GM23338 (cell line): ENCODE data around the gene CCDC97. TPM values are rescaled to one million over a fixed set of nuclear protein-coding genes. Genes with fewer than 3 reads are reported as not detected.

Experiments used
- ATAC-seq: fragments of 200-7000 bp; cut with Tn5 transposase; 3 replicates; pipeline ENCODE4 v1.9.1; 2020
- DNase-seq: peaks from one replicate; pipeline ENCODE4 v3.0.0-alpha.2; 2015; ENCODE audit warnings: low spot score
- H2AFZ ChIP-seq: fragments of 200-600 bp; sonication (generic); 2 replicates; pipeline ENCODE4 v1.8.0; 2016; ENCODE audit warnings: antibody characterized with exemption, mild to moderate bottlenecking, moderate library complexity
- H3F3A ChIP-seq: fragments of 200-600 bp; sonication (generic); replicated peaks from 2 replicates; pipeline ENCODE4 v1.8.0; 2017; ENCODE audit warnings: antibody characterized with exemption, mixed run types, low read depth
- H3K27ac ChIP-seq: fragments of 200-600 bp; sonication (generic); 2 replicates; pipeline ENCODE4 v1.6.1; 2016; ENCODE audit warnings: low read depth
- H3K27me3 ChIP-seq: fragments of 200-600 bp; sonication (generic); 2 replicates; pipeline ENCODE4 v1.8.0; 2016; ENCODE audit warnings: mild to moderate bottlenecking, mixed run types, moderate library complexity; ENCODE audit not compliant: insufficient read depth
- H3K36me3 ChIP-seq: fragments of 200-600 bp; sonication (generic); 2 replicates; pipeline ENCODE4 v1.8.0; 2016; ENCODE audit warnings: mild to moderate bottlenecking; ENCODE audit not compliant: insufficient read depth
- H3K4me1 ChIP-seq: fragments of 200-600 bp; sonication (generic); 2 replicates; pipeline ENCODE4 v1.8.0; 2016; ENCODE audit warnings: mild to moderate bottlenecking, moderate library complexity; ENCODE audit not compliant: insufficient read depth
- H3K4me2 ChIP-seq: fragments of 200-600 bp; sonication (generic); 2 replicates; pipeline ENCODE4 v1.7.1; 2017; ENCODE audit warnings: mixed run types
- H3K4me3 ChIP-seq: fragments of 200-600 bp; sonication (generic); 2 replicates; pipeline ENCODE4 v1.6.1; 2016; ENCODE audit warnings: mixed run types
- H3K79me2 ChIP-seq: fragments of 200-600 bp; sonication (generic); replicated peaks from 2 replicates; pipeline ENCODE4 v1.8.0; 2017; ENCODE audit warnings: mild to moderate bottlenecking; ENCODE audit not compliant: insufficient read depth
- H3K9me2 ChIP-seq: fragments of 200-600 bp; sonication (generic); 2 replicates; pipeline ENCODE4 v1.8.0; 2017; ENCODE audit not compliant: insufficient read depth
- H4K20me1 ChIP-seq: fragments of 200-600 bp; sonication (generic); replicated peaks from 2 replicates; pipeline ENCODE4 v1.8.0; 2017; ENCODE audit warnings: mild to moderate bottlenecking; ENCODE audit not compliant: insufficient read depth
- H3K27ac Mint-ChIP-seq: 2 replicates; pipeline ENCODE4 v1.8.0; 2020; ENCODE audit warnings: inconsistent platforms, mild to moderate bottlenecking, moderate library complexity, mixed read lengths
- H3K27me3 Mint-ChIP-seq: 3 replicates; pipeline ENCODE4 v1.8.0; 2022; ENCODE audit warnings: low read depth, mild to moderate bottlenecking, moderate library complexity, mixed read lengths, inconsistent platforms; ENCODE audit not compliant: insufficient read depth, poor library complexity
- H3K36me3 Mint-ChIP-seq: 3 replicates; pipeline ENCODE4 v1.8.0; 2021; ENCODE audit warnings: low read depth, mild to moderate bottlenecking, inconsistent platforms, moderate library complexity, mixed read lengths
- H3K4me1 Mint-ChIP-seq: 3 replicates; pipeline ENCODE4 v1.8.0; 2020; ENCODE audit warnings: mild to moderate bottlenecking, inconsistent platforms, mixed read lengths
- H3K4me3 Mint-ChIP-seq: 3 replicates; pipeline ENCODE4 v1.8.0; 2021; ENCODE audit warnings: moderate library complexity, mild to moderate bottlenecking, inconsistent platforms, mixed read lengths
- H3K9me3 Mint-ChIP-seq: 3 replicates; pipeline ENCODE4 v1.8.0; 2020; ENCODE audit warnings: moderate library complexity, mild to moderate bottlenecking, inconsistent platforms, mixed read lengths
- CREB1 ChIP-seq: fragments of 250-450 bp; sonication (Bioruptor Pico); IDR thresholded peaks from 2 replicates; pipeline ENCODE4 v1.5.0; 2020; ENCODE audit warnings: low read depth, mild to moderate bottlenecking, moderate library complexity
- CTCF ChIP-seq, 2 experiments: fragments of 200-600 bp in 1 of 2; sonication (generic) in 1 of 2; conservative IDR thresholded peaks; 2 replicates each; pipeline versions ENCODE4 v1.5.1 to v1.6.1; 2016 to 2017; ENCODE audit warnings: antibody characterized with exemption in 2 of 2, low read depth in 2 of 2, mild to moderate bottlenecking in 2 of 2, moderate library complexity in 1 of 2
- ETS1 ChIP-seq: IDR thresholded peaks from 2 replicates; pipeline ENCODE4 v1.6.1; 2016; ENCODE audit warnings: antibody characterized with exemption
- EZH2 ChIP-seq: fragments of 200-600 bp; sonication (generic); IDR thresholded peaks from one replicate; pipeline ENCODE4 v1.8.0; 2017; ENCODE audit warnings: antibody characterized with exemption, mild to moderate bottlenecking, low read depth; ENCODE audit not compliant: unreplicated experiment
- EZH2phosphoT487 ChIP-seq: fragments of 200-600 bp; sonication (generic); IDR thresholded peaks from one replicate; pipeline ENCODE4 v1.8.1; 2018; ENCODE audit warnings: antibody characterized with exemption; ENCODE audit not compliant: unreplicated experiment
- JUNB ChIP-seq: IDR thresholded peaks from one replicate; pipeline ENCODE4 v1.6.1; 2016; ENCODE audit warnings: antibody characterized with exemption; ENCODE audit not compliant: unreplicated experiment
- NANOG ChIP-seq: IDR thresholded peaks from 2 replicates; pipeline ENCODE4 v1.6.1; 2016; ENCODE audit warnings: antibody characterized with exemption, borderline replicate concordance
- POLR2AphosphoS5 ChIP-seq: IDR thresholded peaks from 2 replicates; pipeline ENCODE4 v1.6.1; 2016; ENCODE audit warnings: antibody characterized with exemption, low read depth
- REST ChIP-seq: IDR thresholded peaks from one replicate; pipeline ENCODE4 v1.6.1; 2018; ENCODE audit warnings: antibody characterized with exemption; ENCODE audit not compliant: unreplicated experiment
- STAT1 ChIP-seq: IDR thresholded peaks from one replicate; pipeline ENCODE4 v1.6.1; 2016; ENCODE audit warnings: antibody characterized with exemption; ENCODE audit not compliant: unreplicated experiment
- ZNF114 ChIP-seq: fragments of 250-450 bp; sonication (Bioruptor Pico); IDR thresholded peaks from 2 replicates; pipeline ENCODE4 v1.5.0; 2020; ENCODE audit warnings: mild to moderate bottlenecking, moderate library complexity
- ZNF462 ChIP-seq: fragments of 250-450 bp; sonication (Bioruptor Pico); IDR thresholded peaks from 2 replicates; pipeline ENCODE4 v1.5.0; 2020; ENCODE audit warnings: mild to moderate bottlenecking, moderate library complexity
- polyA plus RNA-seq: library from polyadenylated mRNA; unstranded; fragments of >200 nt; fragmentation: Nextera tagmentation; extraction: Ambion mirVana; gene quantifications from 2 replicates; pipeline ENCODE4 v1.2.1, GENCODE V29; 2016
- total RNA-seq: library from RNA; depleted of rRNA; stranded (reverse); fragments of >200 nt; shearing (Covaris generic); gene quantifications from 2 replicates; pipeline ENCODE4 v1.2.3, GENCODE V29; 2014

Gene CCDC97
- total and polyA plus RNA-seq, 2 experiments from 2014 or later, result 8.0 to 11.0 TPM

GRCh38 chr19:41356984-41357739, 47.2 kb downstream of the CCDC97 start (continued):
- TF ChIP-seq REST, result no peak
- TF ChIP-seq POLR2AphosphoS5, result no peak
- TF ChIP-seq ETS1, result no peak

GRCh38 chr19:41357746-41358145, 47.8 kb downstream of the CCDC97 start:
- no peak overlapping the region for H3K27ac ChIP-seq
- no peak overlapping the region for H3K4me3 Mint-ChIP-seq
- no peaks in the 10 kb centered on the region for H3K36me3 ChIP-seq
- H3K27ac Mint-ChIP-seq, result no peak overlapping the region
- H3K4me1 Mint-ChIP-seq, result peaks cover 7% of the 10 kb centered on the region
- no peaks in the 10 kb centered on the region; the same call in 2 of the 3 replicates for H3K36me3 Mint-ChIP-seq
- H3K4me1 ChIP-seq, result no peaks in the 10 kb centered on the region
- H3K4me2 ChIP-seq, result no peak overlapping the region
- H3K27me3 ChIP-seq, result peaks cover 8% of the 10 kb centered on the region
- 0 out of 2 replicates have a peak, but pooled peaks cover 4% of the 10 kb centered on the region for H3F3A ChIP-seq
- no peaks in the 10 kb centered on the region for H4K20me1 ChIP-seq
- H3K9me2 ChIP-seq, result no peaks in the 10 kb centered on the region
- no peaks in the 10 kb centered on the region; the same call in 2 of the 3 replicates for H3K9me3 Mint-ChIP-seq
- DNase-seq (no peak), ATAC-seq (no peak)
- H3K4me3 ChIP-seq, result no peak overlapping the region
- H3K27me3 Mint-ChIP-seq, result peaks cover 34% of the 10 kb centered on the region
- no peak overlapping the region for H2AFZ ChIP-seq
- H3K79me2 ChIP-seq, result no peaks in the 10 kb centered on the region
- TF ChIP-seq STAT1 (no peak), ZNF114 (no peak), JUNB (no peak), NANOG (no peak), EZH2 (no peak), CREB1 (no peak), EZH2phosphoT487 (no peak), POLR2AphosphoS5 (no peak), CTCF (conservative IDR thresholded peaks at IDR 0.05; ENCODE audit: low read depth in 2 of 2) (no peak), ZNF462 (no peak)
